ENCODE data around the gene MCC.

Gene MCC

DNA sequence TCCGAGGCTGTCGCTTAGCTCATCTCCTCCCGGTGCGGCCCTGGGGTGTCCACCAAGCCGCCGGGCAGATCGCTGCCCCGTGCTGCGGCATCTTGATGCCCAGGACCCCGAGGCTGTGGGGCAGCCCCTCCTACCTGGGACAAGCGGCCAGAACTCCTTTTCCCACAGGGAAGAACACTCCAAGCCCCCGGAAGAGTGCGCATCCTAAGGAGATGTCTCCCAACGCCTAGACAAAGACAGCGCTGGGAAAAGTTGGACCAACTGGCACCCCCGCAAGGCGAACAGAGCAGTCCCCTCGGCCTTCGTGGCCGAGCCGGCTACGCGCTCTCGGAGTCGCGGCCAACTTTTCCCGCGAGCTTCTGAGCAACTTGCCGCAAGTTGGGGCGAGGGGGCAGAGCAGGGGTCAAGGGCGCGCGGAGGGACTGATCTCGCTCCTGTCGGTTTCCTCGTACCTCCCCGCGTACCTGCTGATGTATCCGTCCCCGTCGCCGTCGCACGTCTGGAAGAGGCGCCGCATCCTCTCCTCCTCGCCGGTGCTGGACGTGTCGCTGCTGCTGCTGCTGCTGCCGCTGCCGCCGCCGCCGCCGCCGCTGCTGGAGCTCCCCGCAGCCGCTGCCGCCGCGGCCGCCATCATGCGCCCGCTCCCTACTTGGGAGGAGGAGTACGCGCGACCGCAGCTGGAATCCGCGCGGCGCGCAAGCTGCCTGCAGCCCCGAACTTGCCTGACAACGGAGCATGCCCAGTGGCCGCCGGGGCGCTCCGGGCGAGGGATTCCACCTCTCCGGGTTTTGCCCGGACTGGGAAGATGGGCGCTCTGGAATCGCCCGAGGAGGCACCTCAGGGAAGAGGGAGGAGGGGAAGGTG is at the start of gene MCC:
Gene MCC, minus strand, starts transcription at position 673 of the 864 bp plus-strand sequence.
- DNase-seq (ENCODE audit: low read depth) = peak; percentile 15

DNA sequence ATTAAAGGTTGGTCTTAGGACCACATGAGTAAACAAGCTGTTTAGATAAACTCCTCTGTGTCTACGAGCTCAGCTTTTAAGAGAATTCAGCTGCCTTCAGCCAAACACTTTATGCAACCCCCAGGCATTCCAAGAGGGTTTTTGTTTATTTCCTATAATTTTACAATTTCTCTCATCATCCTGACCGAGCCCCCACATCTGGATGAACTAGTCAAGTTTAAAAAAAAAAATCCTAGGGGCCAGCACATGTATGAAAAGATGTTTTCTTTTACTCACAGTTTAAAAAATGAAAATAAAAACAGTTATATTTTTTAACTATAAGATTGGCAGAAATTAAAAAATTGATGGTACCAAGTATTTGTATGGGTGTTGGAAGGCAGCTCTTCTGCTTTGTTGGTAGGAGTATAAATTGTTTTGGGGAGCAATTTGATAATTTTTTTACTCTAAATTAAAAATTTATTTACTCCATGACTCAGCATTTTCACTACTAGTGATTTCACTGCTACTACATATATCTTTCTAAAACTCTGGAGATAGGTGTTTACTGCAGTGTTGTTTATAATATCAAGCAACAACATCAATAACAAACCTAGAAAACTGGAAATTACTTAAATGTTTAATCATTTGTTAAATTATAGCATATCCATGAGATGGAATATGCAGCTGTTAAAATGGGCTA is 43.4 kb upstream of the MCC start:
- no peak for DNase-seq (ENCODE audit: low read depth)

DNA sequence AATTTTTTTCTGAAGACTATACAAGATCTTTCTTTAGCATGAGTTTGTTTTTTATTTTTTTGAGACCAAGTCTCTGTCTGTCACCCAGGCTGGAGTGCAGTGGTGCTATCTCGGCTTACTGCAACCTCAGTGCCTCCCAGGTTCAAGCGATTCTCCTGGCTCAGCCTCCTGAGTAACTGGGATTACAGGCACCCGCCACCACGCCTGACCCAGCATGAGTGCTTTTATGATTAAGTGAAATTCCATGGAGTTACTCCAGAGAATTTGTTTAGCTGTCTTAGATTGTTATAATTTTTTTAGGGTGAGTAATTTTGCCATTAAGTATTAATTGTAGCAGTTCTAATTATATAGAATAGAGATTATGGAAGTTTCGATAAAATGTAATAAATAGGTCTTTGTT is 39.5 kb upstream of the MCC start:
- no peak for DNase-seq (ENCODE audit: low read depth)

DNA sequence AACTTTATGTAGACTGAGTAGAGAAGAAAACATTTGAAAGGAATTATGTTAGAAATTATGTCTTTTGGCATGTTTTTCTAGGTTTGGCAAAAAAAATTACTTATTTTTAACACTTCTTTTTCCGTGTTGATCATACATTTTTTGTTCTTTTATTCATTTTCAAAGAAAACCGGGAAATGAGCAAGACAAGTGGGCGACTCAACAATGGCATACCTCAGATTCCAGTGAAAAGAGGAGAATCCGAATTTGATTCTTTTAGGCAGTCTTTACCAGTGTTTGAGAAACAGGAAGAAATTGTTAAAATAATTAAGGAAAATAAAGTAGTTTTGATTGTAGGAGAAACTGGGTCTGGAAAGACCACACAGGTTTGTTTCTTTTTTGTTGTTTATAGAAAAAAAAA is 38.2 kb upstream of the MCC start:
- no peak for DNase-seq (ENCODE audit: low read depth)

DNA sequence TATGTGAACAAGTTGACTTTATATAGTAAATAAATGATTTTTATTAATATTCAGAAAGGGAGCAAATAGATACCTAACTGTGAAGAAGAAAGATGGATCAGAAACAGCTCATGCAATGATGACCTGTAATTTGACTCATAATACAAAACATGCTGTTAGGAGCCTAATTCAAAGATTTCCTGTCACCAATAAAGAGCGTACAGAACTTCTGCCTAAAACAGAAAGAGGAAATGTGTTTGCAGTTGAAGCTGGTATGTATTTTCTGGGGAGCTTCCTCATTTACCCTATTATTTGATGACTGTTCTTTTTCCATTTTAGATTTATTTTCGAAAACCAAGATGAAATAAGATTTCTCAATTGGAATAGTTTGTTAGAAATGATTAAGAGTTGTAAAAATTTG is 36.7 kb upstream of the MCC start:
- no peak for DNase-seq (ENCODE audit: low read depth)

DNA sequence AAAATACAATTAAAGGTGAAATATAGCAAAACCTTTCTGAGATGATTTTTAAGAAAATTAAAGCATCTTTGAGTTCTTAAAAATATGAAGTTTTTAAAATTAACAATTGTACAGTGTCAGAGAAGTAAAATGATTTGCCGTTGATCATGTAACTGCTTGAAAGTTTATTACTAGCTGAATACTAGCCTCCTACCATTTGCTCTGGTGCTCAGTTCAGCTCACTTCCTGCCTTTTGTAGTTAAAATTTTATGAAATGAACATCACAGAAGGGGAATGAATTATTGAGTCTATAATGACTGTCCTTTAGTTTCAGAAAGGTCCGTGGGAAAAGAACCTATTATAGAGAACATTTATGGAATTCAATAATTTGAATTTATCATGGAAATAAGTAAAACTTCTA is 34.9 kb upstream of the MCC start:
- DNase-seq (ENCODE audit: low read depth) = no peak

DNA sequence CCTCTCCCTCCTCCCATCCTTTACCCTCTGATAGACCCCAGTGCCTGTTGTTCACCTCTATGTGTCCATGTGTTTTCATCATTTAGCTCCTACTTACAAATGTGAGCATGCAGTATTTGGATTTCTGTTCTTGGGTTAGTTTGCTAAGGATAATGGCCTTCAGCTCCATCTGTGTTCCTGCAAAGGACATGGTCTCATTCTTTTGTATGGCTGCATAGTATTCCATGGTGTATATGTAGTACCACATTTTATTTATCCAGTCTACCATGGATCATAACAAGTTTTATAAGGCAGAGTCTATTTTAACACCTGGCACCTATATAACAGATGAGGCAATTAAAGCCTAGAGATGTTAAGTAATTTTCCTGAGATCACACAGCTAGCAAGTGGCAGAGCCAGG is 32.6 kb upstream of the MCC start:
- DNase-seq (ENCODE audit: low read depth) = no peak

DNA sequence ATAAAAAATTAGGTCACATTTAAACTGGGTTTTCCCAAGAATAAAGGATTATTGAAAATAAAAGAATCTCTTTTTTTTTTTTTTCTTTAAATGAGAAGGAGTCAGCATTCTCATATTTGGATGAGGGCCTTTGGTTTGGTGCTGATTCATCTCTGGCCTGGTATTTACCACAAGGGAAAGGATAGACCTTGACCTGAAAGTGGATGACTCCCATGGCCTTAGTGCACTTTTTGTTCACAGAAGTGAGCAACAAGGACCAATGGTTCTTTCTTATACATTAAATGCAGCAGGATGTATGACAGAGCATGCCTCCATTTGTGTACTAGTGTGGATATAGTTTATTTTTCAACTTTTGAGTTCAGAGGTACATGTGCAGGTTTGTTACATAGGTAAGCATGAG is 32.2 kb upstream of the MCC start:
- no peak for DNase-seq (ENCODE audit: low read depth)

DNA sequence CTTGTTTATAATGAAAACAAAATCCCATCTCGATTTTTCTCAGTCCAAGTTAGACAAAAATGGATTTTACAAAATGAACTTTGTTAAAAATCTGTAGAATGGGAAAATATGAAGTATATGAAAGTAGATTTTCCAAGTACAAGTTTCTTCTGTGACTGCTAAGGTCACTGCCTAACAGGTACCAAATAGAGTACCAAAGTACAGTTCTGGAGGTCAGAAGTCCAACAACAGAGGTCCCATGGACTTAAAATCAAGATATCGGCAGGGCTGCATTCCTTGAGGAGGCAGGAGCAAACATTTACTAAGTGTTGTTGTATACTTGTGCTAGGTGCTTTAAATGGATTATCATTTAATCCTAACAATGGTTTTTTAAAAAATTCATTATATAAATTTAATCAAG is 31.2 kb upstream of the MCC start:
- DNase-seq (ENCODE audit: low read depth) = no peak

DNA sequence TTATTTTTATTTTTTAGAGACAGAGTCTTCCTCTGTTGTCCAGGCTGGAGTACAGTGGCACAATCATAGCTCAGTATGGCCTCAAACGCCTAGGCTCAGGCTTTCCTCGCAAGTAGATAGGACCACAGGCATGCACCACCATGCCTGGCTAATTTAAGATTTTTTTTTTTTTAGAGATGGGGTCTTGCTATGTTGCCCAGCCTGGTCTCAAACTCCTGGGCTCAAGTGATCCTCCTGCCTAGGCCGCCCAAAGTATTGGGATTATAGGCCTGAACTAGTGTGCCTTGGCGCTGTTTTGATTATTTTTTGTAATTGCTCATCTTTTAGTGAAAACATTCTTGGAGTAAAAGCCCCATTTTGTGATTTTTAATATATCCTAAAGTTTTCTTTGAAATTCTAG is 30.6 kb upstream of the MCC start:
- DNase-seq (ENCODE audit: low read depth) = no peak

DNA sequence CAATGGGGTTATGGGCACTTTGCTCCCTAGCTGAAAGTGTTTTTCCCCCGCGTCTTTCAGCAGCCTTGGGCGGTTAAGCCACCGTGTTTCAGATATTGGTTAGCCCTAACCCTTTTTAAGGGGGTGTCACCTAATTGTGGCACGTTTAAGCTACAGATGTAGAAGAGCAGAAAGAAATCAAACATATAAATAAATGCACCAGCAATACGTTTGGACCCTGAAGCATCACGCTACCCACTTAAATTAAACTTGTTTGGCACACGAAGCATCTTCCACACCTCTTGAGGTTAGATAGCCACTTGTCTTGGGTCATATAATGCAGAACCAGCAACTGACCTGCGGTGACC is 26.0 kb upstream of the MCC start:
- DNase-seq (ENCODE audit: low read depth) = no peak

DNA sequence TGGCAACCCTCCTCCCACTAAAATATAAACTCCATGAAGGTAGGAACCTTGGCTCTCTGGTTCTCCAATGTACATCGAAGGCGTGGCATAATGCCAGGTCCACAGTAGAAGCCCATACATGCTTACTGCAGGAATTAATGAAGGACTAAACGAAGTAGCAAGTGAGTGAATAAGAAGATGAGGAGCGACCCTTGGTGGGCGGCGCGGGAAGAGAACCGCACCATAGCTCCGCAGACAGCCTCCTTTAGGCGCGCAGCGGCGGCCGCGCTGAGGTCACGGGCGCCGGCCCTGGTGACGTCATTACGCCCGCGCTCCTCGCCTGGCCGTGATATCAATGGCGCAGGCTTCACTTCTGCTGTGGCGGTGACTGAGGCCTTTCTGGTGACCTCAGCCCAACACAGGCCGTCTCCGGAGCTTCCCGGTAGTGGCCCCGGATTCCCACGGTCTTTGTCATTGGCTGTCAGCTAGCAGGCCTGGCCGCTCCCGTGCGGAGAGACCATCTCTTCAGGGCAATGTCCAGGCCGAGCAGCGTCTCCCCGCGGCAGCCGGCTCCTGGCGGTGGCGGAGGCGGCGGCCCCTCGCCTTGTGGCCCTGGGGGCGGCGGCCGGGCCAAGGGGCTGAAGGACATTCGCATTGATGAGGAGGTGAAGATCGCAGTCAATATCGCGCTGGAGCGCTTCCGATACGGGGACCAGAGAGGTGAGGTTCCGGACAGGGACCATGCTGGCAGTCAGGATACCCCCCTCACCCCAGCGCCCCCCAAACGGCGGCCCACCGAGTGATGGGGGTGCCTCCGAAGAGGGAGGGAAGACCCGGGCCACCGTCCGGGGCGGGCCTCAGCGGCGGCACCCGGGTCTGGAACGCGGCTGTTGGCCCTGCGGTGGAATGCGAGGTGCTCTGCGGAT is 25.4 kb upstream of the MCC start, which contains the start of gene YTHDC2:
Gene YTHDC2, plus strand, starts transcription at position 311 of the 905 bp plus-strand sequence. Its CDS starts 202 bp downstream, at position 513.
- DNase-seq (ENCODE audit: low read depth) = peak; percentile 82

DNA sequence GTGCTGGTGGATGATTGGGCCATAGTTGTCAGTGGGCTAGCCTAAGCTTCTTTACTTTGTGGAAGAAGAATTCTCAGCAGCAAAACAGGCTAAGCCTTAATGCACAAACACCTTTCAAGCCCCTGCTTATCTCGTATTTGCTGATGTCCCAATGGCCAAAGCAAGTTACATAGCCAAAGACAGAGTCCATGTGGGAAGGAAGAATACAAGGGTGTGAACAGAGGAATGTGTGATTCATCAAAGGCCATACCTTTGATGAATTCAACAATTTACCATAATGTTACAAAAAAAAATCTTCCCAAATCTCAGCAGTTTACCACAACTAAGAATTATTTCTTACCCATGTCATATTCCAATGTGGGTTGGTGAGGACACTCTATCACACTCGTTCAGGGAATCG is 24.1 kb upstream of the MCC start:
- DNase-seq (ENCODE audit: low read depth) = no peak

DNA sequence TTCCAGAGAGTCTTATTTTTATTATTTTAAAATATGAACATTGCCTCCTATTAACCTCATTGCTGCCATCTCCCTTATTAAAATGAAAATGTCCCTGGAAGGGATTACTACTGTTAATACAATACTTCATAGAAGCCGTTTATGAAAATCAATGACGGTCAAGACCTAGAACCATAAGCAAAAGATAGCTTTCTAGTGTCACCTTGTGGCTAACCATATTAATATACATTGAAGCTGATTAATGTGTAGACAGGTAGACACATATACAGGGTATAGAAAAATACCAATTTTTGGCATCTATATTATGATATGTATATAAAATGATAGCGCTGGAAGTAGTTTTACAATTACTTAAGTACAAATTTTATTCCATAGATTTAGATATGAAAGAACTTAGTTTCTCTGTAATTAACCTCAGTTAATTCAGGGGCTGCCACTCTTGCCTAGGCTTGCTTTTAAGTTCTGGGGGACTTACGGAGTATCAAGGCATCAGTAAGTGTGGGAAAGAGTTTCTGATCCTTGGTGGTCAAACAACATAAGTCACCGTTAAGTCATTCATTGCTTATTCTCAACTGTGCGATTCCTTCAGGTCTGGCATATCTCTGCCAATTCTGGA is 22.7 kb upstream of the MCC start:
- no peak for DNase-seq (ENCODE audit: low read depth)

DNA sequence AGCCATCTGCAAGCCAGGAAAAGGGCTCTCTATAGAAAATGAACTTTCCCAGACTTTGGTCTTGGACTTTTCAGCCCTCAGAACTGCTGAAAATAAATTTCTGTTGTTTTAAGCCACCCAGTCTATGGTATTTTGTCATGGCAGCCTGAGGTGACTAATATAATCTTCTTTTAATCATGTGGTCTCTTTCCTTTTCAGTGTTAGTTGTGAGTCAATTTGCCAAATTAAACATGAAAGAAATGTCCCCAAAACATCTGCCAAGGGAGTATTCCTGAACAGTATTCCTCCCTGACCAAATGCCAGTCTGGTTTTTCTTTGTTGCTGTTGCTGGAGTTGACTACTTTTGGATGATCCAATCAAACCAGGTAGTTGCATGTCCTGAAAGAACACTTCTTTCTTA is 20.5 kb upstream of the MCC start:
- DNase-seq (ENCODE audit: low read depth) = no peak

DNA sequence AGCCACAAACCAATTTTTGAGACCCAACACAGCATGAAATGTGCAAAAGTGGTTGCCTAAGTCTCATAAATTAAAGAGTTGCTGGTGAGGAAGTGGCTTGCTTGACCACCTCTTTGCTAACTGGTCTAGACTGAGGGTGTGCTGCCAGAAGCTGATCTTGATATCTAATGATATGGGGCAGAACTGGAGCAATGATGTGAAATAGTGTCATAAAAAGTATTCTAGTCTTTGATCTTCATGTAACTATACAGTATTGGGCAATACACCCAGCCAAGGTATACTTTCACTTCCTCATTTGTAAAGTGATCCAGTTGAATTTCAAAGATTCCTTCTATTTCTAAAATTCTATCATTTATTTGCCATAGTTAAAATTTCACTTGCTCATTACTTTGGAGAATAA is 19.3 kb upstream of the MCC start:
- no peak for DNase-seq (ENCODE audit: low read depth)

DNA sequence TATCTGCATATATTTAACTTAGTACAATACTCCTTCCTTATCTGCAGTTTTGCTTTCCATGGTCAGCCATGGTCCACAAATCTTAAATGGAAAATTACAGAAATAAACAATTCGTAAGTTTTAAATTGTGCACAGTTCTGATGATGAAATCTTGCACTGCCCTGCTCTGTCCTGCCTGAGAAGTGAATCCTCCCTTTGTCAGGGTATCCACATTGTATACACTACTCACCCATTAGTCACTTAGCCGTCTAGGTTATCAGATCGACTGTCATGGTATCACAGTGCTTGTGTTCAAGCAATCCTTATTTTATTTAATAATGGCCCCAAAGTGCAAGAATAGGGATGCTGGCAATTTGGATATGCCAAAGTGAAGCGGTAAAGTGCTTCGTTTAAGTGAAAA is 16.9 kb upstream of the MCC start:
- no peak for DNase-seq (ENCODE audit: low read depth)

DNA sequence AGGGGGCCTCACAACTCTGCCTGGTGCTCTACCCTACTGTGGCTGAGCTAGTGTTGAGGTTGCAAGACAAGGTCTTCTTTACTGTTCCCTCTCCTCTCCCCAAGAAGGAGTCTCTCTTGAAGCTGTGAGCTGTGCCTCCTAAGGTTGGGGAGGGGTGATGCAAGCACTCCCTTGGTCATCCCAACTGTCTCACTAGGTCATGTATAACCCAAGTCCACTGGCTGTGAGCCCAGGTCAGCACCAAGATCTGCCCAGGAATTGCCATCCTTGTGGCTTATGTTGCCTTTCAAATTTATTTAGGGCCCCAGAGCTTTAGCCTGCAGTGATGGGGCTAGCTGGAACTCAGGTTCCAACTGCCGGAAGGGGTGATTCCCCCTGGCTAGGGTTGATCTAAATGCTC is 14.9 kb upstream of the MCC start:
- DNase-seq (ENCODE audit: low read depth) = no peak

DNA sequence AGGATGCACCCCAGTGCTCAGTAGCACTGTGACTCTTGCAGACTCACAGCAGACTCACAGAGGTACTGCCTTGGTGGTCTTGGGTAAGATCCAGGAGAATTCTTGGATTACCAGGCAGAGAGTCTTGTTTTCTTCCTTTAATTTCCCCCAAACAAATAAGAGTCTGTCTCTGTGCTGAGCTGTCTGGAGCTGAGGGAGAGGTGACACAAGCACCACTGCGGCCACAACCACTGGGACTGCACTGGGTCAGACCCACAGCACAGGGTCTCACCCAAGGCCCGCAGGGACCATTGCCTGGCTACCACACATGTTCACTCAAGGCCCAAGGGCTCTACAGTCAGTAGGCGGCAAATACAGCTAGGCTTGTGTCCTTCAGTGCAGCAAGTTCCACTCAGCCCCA is 13.8 kb upstream of the MCC start:
- DNase-seq (ENCODE audit: low read depth) = no peak

DNA sequence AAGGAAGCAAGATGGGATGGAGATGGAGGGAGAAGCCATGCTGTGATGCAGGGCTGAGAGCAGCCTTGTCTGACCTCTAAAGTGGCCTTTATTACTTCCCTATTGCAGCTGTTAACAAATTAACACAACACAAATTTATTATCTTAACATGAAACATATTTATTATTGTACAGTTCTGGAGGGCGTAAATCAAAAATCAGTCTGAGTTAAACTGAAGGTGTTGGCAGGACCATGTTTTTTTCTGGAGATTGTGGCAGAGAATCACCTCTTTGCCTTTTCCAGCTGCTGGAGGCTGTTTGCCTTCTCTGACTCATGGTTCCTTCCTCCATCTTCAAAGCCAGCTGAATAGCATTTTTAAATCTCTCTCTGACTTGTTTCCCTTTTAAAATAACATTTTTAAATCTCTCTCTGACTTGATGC is 7.2 kb upstream of the MCC start:
- no peak for DNase-seq (ENCODE audit: low read depth)

DNA sequence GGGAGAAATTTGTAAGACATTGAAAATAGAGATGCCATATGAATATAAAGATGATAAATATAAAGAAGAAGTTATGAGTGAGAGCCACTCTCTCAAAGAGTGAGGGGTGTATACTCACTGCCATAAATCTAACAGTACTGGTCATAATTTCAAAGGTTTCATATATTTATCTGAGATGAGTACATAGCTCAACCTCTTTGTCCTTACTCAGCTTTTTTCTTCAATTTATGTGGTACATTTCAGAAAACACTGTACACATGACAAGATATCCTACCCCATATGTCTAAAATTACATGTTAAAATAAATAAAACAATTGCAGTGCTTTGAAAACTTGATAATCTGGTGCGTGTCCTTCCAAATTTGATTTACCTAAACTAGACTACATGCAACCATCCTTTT is 5.2 kb upstream of the MCC start:
- DNase-seq (ENCODE audit: low read depth) = no peak

DNA sequence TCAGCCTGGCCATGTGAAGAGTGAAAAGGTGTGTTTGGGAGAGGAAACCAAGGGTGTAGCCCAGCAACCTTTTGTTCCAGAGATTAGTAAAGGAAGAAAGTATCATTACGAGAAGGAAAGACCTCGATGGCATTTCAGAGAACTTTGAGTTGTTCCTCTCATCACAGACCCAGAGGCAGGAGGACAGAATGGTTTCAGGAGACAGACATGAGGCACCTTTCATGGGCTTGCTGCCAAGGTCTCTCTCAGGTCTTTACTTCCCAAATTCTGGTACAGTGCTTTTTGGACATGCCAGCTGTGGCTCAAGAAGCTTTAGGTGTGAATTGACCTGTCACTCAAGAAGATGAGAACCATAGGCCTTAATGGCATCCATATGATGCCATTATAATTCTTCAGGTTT is 2.8 kb upstream of the MCC start:
- no peak for DNase-seq (ENCODE audit: low read depth)

Measured in activated T-helper 9 cell treated with anti-CD3 and anti-CD28 coated beads, Interleukin-2, amount 50 U/mL, for 16 hours (primary cell).